Activated CD4-positive, alpha-beta T cell treated with anti-CD3 and anti-CD28 coated beads, Interleukin-2, amount 50 U/mL, for 4 hours (primary cell): ENCODE measurements around the gene NPB.

Source experiments
- DNase-seq, 2 experiments: peaks; one replicate each; pipeline ENCODE4 v3.0.0-alpha.2; 2020

NPB gene

DNA sequence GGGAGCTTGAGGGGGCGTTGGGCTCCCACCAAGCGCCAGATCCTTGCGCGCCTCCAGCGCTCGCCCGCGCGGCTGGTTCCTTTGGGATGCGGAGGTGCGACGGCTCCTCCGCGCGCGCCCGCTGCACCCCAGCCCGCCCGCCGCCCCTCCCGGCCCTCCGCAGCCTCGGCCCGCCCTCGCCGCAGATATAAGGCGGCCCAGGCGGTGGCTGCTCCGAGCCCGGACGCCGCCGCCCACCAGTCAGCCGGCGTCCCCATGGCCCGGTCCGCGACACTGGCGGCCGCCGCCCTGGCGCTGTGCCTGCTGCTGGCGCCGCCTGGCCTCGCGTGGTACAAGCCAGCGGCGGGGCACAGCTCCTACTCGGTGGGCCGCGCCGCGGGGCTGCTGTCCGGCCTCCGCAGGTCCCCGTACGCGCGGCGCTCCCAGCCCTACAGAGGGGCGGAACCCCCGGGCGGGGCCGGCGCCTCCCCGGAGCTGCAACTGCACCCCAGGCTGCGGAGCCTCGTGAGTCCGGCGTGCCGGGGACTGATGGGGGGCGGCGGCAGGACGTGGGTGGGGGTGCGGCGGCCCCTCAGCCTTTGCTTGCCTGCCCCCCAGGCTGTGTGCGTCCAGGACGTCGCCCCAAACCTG is at the start of gene NPB:
NPB (plus strand) TSS at position 216 of the 630 bp plus-strand sequence; CDS start at position 256, 40 bp downstream.
- DNase-seq: no peak

DNA sequence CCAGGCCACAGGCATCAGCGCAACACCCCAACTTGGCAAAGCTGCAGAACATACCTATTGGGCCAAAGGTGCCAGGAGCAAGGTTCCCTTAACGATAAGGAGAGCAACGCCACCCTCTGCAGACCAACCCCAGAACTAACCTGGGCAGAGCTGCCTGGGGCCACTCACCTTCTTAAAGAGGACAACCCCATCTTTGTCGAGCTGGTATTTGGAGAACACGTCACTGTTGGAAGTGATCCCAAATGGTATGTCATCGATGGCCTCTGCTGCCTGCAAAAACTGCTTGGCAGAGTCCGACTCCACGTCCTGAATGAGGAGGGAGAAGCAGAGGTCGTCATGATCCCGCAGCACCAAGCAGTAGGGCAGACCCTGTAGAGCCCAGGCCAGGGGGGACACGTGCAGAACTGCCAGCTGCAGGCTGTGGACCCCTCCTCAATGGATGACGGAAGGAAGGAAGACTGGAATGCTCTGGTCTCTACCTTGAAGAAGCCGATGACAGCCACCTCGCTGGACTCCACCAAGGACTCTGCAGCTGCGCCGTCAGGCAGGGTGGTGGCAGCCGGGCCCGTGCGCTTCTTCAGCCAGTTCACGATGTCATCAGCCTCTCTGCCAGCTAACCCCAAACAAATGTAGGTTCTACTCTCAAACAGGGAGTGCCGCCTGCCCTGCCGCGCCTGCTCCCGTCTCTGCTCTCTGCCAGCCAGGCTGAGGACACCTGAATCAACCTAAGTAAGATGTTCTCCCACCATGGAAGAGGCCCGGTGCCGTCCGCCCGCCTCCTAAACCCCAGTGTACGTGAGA is 46.9 kb upstream of the NPB start:
- DNase-seq: no peak

DNA sequence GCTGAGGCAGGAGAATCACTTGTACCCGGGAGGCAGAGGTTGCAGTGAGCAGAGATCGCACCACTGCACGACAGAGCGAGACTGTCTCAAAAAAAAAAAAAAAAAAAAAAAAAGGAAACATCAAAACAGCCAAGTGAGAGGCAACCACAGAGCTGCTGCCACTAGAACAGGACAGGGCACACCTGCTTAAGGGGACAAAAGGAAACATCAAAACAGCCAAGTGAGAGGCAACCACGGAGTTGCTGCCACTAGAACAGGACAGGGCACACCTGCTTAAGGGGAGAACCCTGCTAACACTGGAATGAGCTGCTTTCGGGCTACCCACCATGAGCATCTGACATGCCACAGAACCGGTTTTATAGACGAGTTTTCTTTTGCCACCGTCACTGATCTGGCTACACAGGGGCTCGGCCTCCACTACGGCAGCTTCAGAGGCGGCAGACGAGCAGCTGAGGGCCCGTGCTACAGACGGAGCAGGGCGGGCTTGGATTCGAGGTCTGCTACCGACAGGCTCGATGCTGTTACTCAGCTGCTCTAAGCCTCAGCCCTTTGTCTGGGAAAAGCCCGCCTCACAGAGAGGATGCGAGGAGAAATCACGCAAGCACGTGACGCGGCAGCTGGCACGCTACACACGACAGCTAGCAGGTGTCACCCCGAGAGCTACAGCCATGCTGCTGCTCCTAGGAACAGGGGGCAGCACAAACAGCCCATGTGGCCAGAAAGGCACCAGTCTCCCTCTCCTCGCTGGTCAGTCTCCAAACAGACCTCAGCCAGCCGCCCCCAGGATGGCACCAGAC is 43.7 kb upstream of the NPB start:
- no peak for DNase-seq

DNA sequence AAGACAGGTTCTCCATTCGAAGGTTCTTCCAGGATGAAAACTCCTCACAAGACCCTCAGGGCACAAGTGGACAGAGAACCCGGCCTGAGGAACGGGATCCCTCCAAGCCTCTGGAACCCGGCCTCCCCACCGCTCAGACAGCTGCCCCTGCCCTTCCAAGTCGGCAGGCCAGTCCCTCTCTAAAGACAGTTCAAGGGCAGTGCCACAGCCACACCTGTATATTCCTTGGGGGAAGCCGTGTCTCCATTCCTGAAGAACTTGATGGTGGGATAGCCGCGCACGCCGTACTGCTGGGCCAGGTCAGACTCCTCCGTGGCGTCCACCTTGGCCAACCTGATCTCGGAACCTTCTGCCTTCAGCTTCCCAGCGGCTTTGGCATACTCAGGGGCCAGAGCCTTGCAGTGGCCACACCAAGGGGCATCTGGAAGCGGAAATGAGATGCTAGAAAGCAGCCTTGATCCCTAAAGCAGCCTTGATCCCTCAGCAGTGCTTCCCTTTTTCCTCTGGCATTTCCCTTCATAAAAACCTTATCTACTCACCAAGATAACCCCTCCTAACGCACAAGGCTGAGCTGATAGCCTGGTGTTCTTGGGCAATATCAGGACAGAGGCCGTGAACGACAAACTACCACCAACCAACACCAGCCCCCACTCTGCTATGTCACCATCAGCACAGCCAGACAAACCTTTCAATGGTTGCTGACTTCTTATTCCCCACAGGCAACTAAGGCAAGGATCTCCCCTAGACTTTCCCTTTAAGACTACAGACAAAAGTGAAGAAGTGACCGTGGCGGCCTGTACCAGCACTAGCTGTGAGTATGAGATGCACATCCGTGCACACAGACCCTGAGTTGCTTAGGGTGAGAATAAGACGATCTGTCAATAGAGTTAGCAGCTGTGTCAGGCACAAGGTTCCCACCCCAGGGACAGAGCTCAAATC is 42.8 kb upstream of the NPB start:
- DNase-seq: no peak

DNA sequence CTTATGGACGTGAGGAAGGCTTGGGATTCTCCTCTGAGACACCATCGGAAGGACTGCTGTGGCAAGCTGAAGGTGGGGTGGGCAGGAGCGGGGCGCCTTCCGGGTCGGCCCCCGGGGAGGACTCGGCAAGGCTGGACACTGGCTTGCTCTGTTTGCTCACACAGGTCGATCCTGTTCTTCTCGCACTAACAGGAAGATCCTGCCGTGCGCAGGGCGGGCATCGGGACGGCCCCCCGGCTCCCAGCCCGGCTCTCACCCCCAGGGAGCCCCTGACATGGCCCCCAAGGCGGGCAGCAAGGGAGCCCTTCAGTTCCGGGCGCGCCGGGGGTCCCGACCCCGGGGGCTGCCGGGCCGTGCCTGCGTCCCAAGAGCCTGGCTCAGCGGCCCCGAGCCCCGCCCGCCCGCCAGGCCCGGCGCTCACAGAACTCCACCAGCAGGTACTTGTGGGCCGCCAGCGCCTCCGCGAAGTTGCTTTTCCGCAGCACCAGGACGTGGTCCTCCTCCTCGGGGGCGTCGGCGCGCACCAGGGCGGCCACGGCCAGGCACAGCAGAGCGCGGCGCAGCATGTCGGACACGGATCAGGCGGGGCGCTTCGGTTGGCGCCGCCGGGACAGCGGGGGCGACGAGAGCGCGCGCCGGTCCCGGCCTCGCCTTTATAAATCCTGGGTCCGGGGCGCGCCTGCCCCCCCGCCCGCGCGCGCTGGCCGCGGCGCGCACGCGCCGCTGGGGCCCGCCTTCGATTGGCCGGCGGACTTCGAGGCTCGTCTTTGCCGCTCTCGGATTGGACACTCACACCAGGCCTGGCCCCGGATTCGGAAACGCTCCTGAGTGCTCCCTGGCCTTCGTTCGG is 41.9 kb upstream of the NPB start, which contains the start of gene P4HB:
P4HB (minus strand) TSS at position 630 of the 850 bp plus-strand sequence; CDS start at position 566, 64 bp downstream.
- no peak for DNase-seq

DNA sequence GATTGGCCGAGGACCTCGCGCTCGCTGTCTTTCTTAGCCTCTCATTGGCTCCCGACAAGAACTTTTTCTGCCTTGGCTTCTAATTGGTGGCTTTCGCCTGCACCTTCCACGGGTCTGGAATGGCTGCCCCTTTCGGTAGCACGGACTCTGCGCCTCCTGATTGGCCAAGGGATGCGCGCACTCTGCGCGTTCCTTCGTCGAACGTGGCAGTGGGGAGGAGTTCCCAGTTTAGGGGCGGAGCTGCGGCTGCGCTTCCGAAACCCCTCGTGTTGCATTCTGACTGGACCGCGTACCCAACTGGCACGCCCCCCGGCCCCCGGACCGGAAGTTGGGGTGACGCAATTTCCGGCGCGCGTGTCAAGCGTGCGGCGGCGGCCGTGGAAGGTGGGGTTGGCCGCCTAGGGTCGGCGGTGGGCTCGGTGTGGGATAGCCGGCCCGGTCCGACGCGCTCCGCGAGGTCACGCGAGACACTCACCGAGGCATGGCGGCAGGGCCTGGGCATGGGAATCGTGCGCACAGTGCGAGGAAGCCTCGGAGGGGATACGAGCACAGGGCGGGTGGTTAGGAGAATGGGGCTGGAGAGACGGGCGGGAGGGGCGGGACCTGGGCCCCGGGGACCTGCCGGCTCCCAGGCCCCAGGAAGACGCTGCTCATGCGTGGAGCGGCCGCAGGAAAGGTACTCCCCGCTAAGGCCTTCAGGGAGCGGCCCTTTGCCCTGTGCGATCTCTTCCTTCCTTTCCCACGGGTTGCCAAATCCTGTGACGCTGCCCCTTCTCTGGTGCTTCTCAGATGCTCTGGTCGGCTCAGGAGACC is 41.1 kb upstream of the NPB start:
- DNase-seq: peak; percentile 98

DNA sequence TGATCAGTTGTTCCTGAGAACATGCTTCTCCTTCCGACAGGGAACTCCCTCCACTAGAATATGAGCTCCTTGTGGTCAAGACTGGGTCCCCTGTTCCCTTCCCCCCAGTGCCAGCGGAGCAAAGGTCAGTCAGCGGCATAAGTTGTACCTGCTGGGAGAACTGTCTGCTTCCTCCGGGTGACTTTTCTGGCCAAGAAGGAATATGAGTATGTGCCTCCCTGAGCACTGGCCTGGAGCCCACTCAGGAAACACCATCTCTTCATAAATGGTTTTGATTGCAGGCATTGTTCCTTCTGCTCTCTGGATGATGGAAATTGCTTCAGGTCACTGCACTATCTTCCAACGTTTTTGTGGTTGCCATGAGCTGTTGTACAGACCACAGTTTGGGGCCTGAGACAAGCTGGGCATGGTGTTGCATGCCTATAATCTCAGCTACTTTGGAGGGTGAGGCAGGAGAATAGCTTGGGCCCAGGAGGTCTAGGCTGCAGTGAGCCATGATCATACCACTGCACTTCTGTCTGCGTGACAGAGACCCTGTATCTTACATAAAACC is 38.8 kb upstream of the NPB start:
- no peak for DNase-seq

DNA sequence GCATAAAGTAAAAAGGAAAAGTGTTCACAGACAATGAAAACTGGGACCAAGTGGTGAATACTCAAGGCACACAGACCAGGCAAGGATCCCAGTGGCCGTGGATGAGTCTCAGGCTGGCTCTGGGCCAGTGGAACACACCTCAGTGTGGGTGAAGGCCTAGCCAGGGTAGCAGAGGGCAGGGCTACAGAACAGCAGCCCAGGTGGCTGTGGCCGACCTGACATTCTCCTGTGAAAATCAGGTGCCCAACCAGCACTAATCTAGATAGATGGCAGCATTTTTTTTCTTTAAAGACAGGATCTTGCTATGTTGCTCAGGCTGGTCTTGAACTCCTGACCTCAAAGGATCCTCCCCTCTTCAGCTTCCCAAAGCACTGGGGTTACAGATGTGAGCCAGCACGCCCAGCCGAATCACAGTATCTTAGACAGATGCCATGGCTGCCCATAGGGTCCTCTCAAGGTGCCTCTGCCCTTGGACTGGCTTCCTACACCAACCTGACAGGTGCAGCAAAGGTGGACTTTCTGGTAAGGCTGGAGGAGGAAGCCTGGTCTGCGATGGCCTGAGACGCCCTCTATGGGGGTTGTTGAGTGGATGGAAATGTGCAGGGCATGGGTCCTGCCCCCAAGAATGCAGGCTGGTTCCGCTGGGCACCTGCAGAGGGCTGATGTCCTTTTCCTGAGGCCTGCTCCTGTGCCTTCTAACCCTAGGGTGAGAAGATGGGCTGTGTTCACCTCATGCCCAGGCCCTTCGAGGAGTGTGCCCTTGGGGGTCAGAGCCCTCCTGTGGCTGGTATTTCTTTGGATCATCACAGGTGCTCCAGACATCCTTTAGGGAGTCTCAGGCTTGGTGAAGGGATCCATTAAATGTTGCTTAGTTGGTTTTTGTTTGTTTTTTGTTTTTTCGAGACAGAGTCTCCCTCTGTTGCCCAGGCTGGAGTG is 37.9 kb upstream of the NPB start:
- DNase-seq: no peak

DNA sequence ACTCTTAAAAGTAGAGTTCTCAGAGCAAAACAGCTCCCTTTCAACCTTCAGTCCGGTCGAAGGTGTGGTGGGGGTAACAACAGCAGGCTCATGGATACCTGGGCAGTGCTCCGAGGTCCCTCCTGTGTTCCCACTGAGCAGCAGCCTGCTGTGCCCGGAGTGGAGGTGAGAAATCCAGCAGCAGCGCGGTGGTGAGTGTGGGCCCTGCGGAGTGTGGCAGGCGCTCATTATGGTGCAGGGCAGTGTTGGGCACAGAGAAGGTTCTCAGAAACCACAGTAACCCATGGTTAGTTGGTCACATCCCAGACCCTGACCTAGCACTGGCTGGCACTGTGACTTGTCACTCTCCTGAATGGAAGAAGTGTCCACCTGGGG is 36.7 kb upstream of the NPB start:
- DNase-seq: no peak

DNA sequence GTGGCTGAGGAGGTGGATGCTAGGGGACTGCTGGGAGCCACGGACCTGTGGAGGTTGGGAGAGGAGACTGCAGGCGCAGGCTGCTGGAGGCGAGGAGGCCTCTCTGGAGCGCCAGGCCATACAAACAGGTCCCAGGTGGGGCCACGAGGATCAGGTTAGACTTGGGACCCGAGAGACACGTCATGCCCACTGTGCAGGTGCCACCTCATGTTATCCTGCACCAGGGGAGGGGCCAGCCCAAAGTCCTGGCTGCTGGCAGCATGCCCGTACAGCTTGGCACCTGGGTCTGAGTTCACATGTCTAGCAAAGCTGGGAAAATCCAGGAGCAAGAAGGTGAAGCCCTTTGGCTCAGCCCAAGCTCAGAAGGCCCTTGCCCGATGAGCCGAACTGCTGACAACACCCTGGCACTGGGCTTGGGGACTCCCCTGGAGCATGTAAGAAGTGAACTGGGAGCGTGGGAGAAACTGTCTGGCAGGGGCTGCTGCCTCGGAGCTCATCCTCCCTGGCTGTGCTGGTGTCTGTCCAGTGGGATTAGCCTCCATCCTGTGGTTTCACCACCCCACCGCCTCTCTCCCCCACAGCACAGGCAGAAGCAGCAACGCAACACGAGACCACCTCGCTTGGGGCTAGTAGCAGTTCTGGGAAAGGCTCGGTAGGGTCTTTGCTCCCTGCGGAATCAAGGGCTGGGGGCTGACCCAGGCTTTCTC is 36.2 kb upstream of the NPB start:
- DNase-seq: no peak

DNA sequence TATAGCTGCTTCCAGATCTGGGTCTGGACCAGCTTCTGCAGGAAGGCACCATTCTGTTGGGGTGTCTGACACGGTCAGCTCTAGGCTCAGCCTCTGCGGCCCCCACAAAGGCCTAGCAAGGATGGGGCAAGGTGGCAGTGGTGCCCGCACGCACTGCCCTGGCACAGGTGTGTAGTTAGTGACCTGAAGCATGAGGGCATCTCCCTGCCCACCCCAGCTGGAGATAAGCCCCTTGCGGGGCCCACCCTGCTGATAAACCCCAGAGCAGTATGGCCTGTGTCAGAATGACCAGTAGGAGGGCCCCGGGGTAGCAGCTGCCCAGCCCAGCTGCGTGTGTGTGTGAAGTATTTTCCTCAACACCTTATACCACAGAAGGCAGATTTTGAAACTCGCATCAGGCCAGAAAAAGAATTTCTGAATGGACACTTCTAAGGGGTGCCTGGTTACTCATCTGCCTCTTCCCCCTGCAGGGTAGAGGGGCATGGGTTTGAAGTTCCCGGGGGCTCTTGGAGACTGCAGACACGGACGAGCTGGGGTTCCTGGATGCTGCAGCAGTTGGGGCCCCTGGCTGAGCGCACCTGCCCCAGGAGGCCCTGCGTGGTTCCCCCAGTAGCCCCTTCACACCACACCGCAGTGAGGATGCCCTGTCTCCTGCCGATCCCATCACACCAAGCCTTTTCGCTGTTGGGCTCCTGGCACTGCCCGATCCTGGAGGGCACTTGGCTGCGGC is 35.4 kb upstream of the NPB start:
- DNase-seq: no peak

DNA sequence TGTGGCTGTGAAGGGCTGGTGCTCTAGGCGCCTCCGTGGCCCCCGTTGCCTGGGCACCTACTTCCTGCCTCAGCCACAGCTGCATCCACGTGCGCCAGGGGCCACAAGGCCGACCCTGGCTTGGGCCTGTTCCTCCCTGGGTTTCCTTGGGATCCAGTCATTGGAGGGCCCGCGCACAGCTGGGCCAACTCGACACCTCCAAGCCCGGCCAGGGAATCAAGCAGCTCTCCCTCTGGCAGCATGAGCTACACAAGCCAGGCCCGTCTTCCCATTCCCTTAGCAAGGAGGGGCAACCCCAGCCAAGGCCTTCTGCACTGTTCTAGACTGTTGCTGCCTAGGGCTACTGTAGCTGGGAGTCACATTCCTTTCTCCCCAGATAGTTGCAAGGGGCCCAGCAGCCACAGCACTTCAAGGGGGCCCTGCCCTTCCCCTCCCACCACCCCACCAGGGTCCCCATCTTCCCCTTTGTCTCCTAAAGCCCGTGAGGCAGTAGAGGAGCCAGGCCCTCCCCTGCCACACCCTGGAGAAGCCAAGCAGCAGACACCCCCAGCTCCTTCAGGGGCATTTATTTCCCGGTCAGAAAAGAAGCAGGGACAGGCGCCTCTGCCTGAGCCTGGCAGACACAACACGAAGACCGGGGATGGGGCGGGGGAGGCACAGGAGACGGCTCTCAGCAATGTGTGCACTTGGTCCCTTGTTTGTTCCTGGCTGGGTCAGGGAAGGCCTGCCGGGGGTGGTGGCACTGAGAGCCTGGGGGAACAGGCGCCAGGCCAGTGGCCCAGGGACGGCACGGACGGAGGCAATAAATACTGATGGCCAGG is 34.7 kb upstream of the NPB start:
- DNase-seq: no peak

DNA sequence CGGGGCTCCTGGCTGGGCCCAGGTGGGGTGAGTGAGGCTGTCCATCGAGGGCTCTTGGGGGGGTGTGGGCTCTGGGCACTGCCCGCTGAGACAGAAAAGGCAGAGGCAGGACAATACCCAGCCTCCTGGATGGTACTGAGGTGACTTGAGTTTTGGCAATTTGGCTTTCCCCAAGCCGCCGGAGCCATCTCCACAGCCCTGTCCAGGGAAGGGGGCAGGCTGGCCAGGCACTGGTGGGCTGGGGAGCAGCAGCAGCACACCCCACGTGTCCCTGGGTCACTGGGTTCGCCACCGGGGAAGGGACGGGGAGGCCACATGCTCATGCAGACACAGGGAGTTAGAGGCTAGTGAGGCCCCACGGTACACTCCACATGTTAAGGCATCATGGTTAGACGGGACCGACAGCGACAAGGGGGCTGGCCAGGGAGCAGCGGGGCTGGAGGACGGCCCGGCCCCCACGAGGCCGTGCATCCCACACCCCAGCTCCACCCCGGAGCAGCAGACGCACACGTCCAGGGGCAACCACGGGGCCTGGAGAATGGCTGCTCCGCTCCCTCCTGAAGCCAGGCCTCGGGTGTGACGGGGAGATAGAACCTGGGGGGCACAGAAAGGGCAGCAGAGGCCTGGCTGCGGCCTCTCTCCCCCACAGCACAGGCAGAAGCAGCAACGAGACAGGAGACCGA is 33.9 kb upstream of the NPB start:
- DNase-seq: no peak

DNA sequence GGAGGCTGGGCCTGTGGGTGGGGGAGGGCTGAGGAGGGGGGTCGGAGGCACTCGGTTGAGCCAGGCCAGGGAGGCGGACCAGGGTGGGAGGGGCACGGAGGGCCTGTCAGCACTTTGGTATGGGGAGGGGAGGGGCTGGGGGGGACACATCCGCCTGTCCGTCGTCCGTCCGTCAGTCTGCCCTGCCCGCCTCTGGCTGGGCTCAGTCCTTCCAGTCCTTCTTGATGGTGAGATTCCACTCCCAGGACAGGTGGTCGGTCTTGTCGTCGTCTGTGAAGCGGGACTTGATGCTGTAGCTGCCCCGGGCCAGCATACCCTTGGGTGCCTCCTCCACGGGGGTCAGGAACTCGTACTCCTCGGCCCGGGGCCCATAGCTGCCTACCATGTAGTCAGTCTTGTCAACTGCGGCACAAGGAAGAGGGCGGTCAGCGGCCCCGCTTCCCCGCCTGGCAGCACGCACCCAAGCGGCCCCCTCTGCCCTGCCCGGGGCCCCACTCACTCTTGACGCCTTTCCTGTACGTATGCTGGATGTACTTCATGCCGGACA is 33.3 kb upstream of the NPB start:
- DNase-seq: no peak

DNA sequence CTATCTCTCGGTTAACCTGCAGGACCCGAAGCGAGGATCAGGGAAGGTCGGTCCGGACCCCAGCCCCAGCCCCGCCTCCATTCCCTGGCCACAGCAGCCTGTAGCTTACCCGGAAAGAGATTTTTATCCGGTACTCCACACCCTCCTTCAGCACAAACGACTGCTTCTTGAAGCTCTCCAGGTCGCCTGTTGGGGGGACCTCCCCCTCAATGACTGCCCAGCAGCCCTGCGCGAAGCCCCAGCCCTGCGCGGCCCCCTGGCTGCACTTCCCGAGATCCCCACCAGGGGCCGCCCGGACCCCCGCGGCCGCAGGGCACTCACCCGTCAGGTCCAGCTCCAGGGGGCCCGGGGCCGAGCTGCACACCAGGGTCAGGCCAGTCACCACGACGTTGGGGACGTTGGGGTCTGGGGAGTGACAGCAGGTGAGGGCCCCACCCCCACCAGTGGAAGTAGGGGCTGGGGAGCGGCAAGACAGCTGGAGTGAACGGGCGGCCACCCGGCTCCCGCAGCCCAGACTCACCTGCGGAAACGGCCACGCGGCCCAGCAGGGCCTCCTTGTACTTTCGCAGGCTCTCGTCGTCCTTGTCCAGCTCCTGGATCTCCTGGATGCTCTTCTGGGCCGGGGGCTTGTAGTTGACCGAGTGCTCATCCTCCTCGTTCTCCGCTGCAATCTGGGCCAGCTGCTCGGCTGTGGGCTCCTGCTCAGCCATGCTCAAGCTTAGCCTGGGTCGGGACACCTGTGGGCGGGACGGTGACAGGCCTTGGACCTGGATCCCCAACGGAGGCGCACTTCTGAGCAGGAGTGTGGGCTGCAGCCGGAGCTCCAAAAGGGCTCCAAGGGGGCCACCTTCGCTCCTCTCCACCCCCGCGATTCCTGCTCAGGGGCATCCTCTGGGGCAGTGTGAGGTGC is 32.6 kb upstream of the NPB start:
- DNase-seq: no peak
